GM10248 (cell line): ENCODE data around the gene DR1.
"Not testable (repeated sequence)": the region's sequence is repeated elsewhere in the genome, so short reads cannot be mapped to it uniquely, and the experiment has no call there.

Experiments used
- CTCF ChIA-PET: fragments of 300-600 bp; sonication (Branson Sonifier 250); formaldehyde crosslinking; extraction: SDS; loops from one replicate; lab custom pipeline; 2021; ENCODE audit warnings: antibody characterized with exemption; lab: Yijun Ruan, JAX
- POLR2A ChIA-PET: fragments of 350-650 bp; sonication (Branson Sonifier 250); formaldehyde crosslinking; extraction: SDS; loops from one replicate; lab custom pipeline; 2020; ENCODE audit warnings: antibody characterized with exemption; lab: Yijun Ruan, JAX
- DNase-seq: peaks from one replicate; pipeline ENCODE4 v3.0.0; 2012; ENCODE audit errors: extremely low spot score
- CTCF ChIP-seq: IDR thresholded peaks from 2 replicates; pipeline ENCODE4 v1.5.1; 2012; ENCODE audit warnings: mild to moderate bottlenecking, low read depth; ENCODE audit errors: extremely low read depth, missing control alignments, control extremely low read depth

The DR1 gene

GRCh38 chr1:93347334-93347899, 1.7 kb downstream of the DR1 start:
- ChIA-PET POLR2A (no interaction called here), CTCF (no interaction called here)
- TF ChIP-seq CTCF, result no peak

GRCh38 chr1:93348104-93348728, 2.5 kb downstream of the DR1 start:
- POLR2A ChIA-PET, result no interaction called here
- DNase-seq, result no peak

More at GRCh38 chr1:93347334-93347899, 1.7 kb downstream of the DR1 start:
- DNase-seq, result no peak

GRCh38 chr1:93349231-93350135, 3.8 kb downstream of the DR1 start:
- DNase-seq, result no peak
- ChIA-PET CTCF (interaction anchor here (1.0 to 1.1 kb wide), 2 partner anchors 33 to 45 kb away, joined by 3 read pairs; no protein-coding TSS in a partner anchor), POLR2A (interaction anchor here (0.6 kb wide), 1 partner anchor 177 kb away, joined by 3 read pairs; no protein-coding TSS in a partner anchor)
- TF ChIP-seq CTCF, result no peak

More at GRCh38 chr1:93348104-93348728, 2.5 kb downstream of the DR1 start:
- TF ChIP-seq CTCF, result no peak
- CTCF ChIA-PET, result no interaction called here

- CTCF ChIA-PET, result no interaction called here
- DNase-seq, result no peak
- no peak for TF ChIP-seq CTCF
- POLR2A ChIA-PET, result no interaction called here
Observed at GRCh38 chr1:93350322-93350721, 4.6 kb downstream of the DR1 start.

- no peak for DNase-seq
- ChIA-PET CTCF (no interaction called here), POLR2A (interaction anchor here (0.6 kb wide), 1 partner anchor 358 kb away, joined by 3 read pairs; no protein-coding TSS in a partner anchor)
- TF ChIP-seq CTCF, result no peak
Observed at GRCh38 chr1:93350875-93351274, 5.2 kb downstream of the DR1 start.

GRCh38 chr1:93351346-93351745, 5.6 kb downstream of the DR1 start:
- DNase-seq, CTCF ChIA-PET: not testable (repeated sequence)
- POLR2A ChIA-PET, result interaction anchor here (0.6 kb wide), 1 partner anchor 358 kb away, joined by 3 read pairs; no protein-coding TSS in a partner anchor

GRCh38 chr1:93352376-93352775, 6.7 kb downstream of the DR1 start:
- ChIA-PET POLR2A (no interaction called here), CTCF (no interaction called here)
- no peak for DNase-seq
- no peak for TF ChIP-seq CTCF
